HepG2 (cell line): ENCODE results near the gene GABRG3. TPM values are rescaled to one million over a fixed set of nuclear protein-coding genes. Genes with fewer than 3 reads are reported as not detected.

Source experiments
- ATAC-seq: fragments of 200-7000 bp; cut with Tn5 transposase; 3 replicates; pipeline ENCODE4 v1.9.1; 2020; ENCODE audit warnings: mild to moderate bottlenecking, moderate library complexity
- BruUV-seq: library from RNA; stranded (reverse); fragments of 400-500 nt; replicated peaks from 2 replicates; lab custom pipeline; 2021; lab: Mats Ljungman, UMichigan
- CTCF ChIA-PET: fragments of 300-600 bp; formaldehyde crosslinking; extraction: SDS; loops from one replicate; lab custom pipeline; 2021; ENCODE audit warnings: low total read pairs, inconsistent platforms, low intra/inter-chr PET ratio; lab: Yijun Ruan, JAX
- POLR2A ChIA-PET: fragments of 350-600 bp; sonication (Branson Sonifier 250); formaldehyde crosslinking; loops from one replicate; lab custom pipeline; 2020; ENCODE audit warnings: antibody characterized with exemption, inconsistent platforms; lab: Yijun Ruan, JAX
- DNase-seq: peaks from one replicate; pipeline ENCODE4 v3.0.0-alpha.2; 2015; ENCODE audit warnings: low spot score
- FAIRE-seq: peaks from 3 replicates; lab custom pipeline; 2011; peaks lifted over from hg19 to GRCh38; lab: Jason Lieb, UNC
- H2AFZ ChIP-seq: one replicate; pipeline ENCODE4 v1.6.1; 2011; ENCODE audit warnings: low read length, inconsistent platforms
- H3K27ac ChIP-seq: fragments of 300-600 bp; 3 replicates; pipeline ENCODE4 v1.8.0; 2011; ENCODE audit warnings: mixed run types, mild to moderate bottlenecking, mixed read lengths, low read length, inconsistent platforms; ENCODE audit not compliant: insufficient read depth; ENCODE audit errors: extremely low read length
- H3K27me3 ChIP-seq, 2 experiments: fragments of 200-600 bp in 1 of 2; 2 replicates in 1 of 2; 3 replicates in 1 of 2; pipeline versions ENCODE4 v1.6.0 to v1.8.0; 2011; ENCODE audit warnings: low read length in 2 of 2, mild to moderate bottlenecking in 2 of 2, moderate library complexity in 2 of 2, inconsistent platforms in 1 of 2; ENCODE audit not compliant: insufficient read depth in 2 of 2, control insufficient read depth in 1 of 2
- H3K36me3 ChIP-seq, 2 experiments: fragments of 200-600 bp in 1 of 2; replicated peaks in 1 of 2; 2 replicates in 1 of 2; 3 replicates in 1 of 2; pipeline versions ENCODE4 v1.5.1 to v1.8.0; 2011; ENCODE audit warnings: low read length in 2 of 2, inconsistent platforms in 1 of 2; ENCODE audit not compliant: insufficient read depth in 2 of 2, control insufficient read depth in 1 of 2
- H3K4me1 ChIP-seq: 2 replicates; pipeline ENCODE4 v1.5.1; 2012; ENCODE audit warnings: low read length, inconsistent platforms; ENCODE audit not compliant: insufficient read depth
- H3K4me2 ChIP-seq: 2 replicates; pipeline ENCODE4 v1.6.0; 2011; ENCODE audit warnings: low read depth, low read length, inconsistent platforms
- H3K4me3 ChIP-seq, 3 experiments: fragments of 200-600 bp in 1 of 3; sonication (generic), shearing (Covaris generic) in 1 of 3; replicated peaks in 1 of 3; 2 replicates each; pipeline ENCODE4 v1.5.1; 2011 to 2016; ENCODE audit warnings: low read length in 3 of 3, inconsistent platforms in 2 of 3, low read depth in 2 of 3, mild to moderate bottlenecking in 2 of 3, control low read depth in 1 of 3, mixed read lengths in 1 of 3; ENCODE audit not compliant: insufficient read depth in 1 of 3
- H3K79me2 ChIP-seq: one replicate; pipeline ENCODE4 v1.6.1; 2011; ENCODE audit warnings: low read length, inconsistent platforms; ENCODE audit not compliant: insufficient read depth
- H3K9ac ChIP-seq: 2 replicates; pipeline ENCODE4 v1.6.0; 2011; ENCODE audit warnings: mild to moderate bottlenecking, low read depth, low read length, inconsistent platforms; ENCODE audit not compliant: insufficient read depth
- H3K9me3 ChIP-seq: 2 replicates; pipeline ENCODE4 v1.5.1; 2012; ENCODE audit warnings: mild to moderate bottlenecking, low read length
- H4K20me1 ChIP-seq: 2 replicates; pipeline ENCODE4 v1.6.0; 2011; ENCODE audit warnings: inconsistent platforms, mild to moderate bottlenecking, low read length, moderate library complexity; ENCODE audit not compliant: insufficient read depth
- CHD4 ChIP-seq: fragments of 200-600 bp; sonication (generic); IDR thresholded peaks from 2 replicates; pipeline ENCODE4 v1.7.0; 2017; ENCODE audit warnings: mild to moderate bottlenecking, low read length, borderline replicate concordance
- HIVEP1 ChIP-seq: sonication (generic); formaldehyde crosslinking; IDR thresholded peaks from 2 replicates; pipeline ENCODE4 v1.4.0; 2020; ENCODE audit warnings: mild to moderate bottlenecking, missing genetic modification reagents
- MYNN ChIP-seq: sonication (generic); formaldehyde crosslinking; IDR thresholded peaks from 2 replicates; pipeline ENCODE4 v1.4.0; 2020; ENCODE audit warnings: mild to moderate bottlenecking, low read depth, missing genetic modification reagents
- NFKBIZ ChIP-seq: IDR thresholded peaks from 2 replicates; pipeline ENCODE4 v1.6.1; 2018; ENCODE audit warnings: missing genetic modification reagents, missing compliant biosample characterization
- NR2F6 ChIP-seq, 2 experiments: IDR thresholded peaks; 2 replicates each; pipeline ENCODE4 v1.6.1; 2016; ENCODE audit warnings: antibody characterized with exemption in 1 of 2, mild to moderate bottlenecking in 1 of 2
- NRL ChIP-seq: sonication (generic); formaldehyde crosslinking; IDR thresholded peaks from 2 replicates; pipeline ENCODE4 v1.5.0; 2020; ENCODE audit warnings: missing genetic modification reagents, mild to moderate bottlenecking, moderate library complexity, borderline replicate concordance
- POGZ ChIP-seq: sonication (generic); formaldehyde crosslinking; IDR thresholded peaks from 2 replicates; pipeline ENCODE4 v1.4.0; 2020; ENCODE audit warnings: mild to moderate bottlenecking, missing genetic modification reagents
- RFX5 ChIP-seq: IDR thresholded peaks from 2 replicates; pipeline ENCODE4 v1.6.1; 2011; ENCODE audit warnings: low read depth, low read length, improper control_type of control experiment
- SSRP1 ChIP-seq: IDR thresholded peaks from 2 replicates; pipeline ENCODE4 v1.6.1; 2016; ENCODE audit warnings: control low read depth
- U2AF2 ChIP-seq: fragments of 200-400 bp; formaldehyde crosslinking; IDR thresholded peaks from 2 replicates; pipeline ENCODE4 v1.6.1; 2017; ENCODE audit warnings: low read depth, mild to moderate bottlenecking, low read length
- ZKSCAN8 ChIP-seq: IDR thresholded peaks from 2 replicates; pipeline ENCODE4 v1.6.1; 2016; ENCODE audit warnings: borderline replicate concordance, missing genetic modification reagents, missing compliant biosample characterization
- ZNF180 ChIP-seq: sonication (generic); formaldehyde crosslinking; IDR thresholded peaks from 2 replicates; pipeline ENCODE4 v1.4.0; 2020; ENCODE audit warnings: low read depth, missing genetic modification reagents, borderline replicate concordance
- ZNF234 ChIP-seq: sonication (generic); formaldehyde crosslinking; conservative IDR thresholded peaks from 2 replicates; pipeline ENCODE4 v1.5.1; 2020; ENCODE audit warnings: mild to moderate bottlenecking, missing genetic modification reagents
- ZNF296 ChIP-seq: sonication (generic); formaldehyde crosslinking; conservative IDR thresholded peaks from 2 replicates; pipeline ENCODE4 v1.5.0; 2020; ENCODE audit warnings: mild to moderate bottlenecking, missing genetic modification reagents
- ZNF317 ChIP-seq: sonication (generic); formaldehyde crosslinking; IDR thresholded peaks from 2 replicates; pipeline ENCODE4 v1.5.0; 2020; ENCODE audit warnings: mild to moderate bottlenecking, missing genetic modification reagents
- ZNF530 ChIP-seq: sonication (generic); formaldehyde crosslinking; IDR thresholded peaks from 2 replicates; pipeline ENCODE4 v1.5.0; 2020; ENCODE audit warnings: low read depth, mild to moderate bottlenecking, missing genetic modification reagents
- ZNF546 ChIP-seq: sonication (generic); formaldehyde crosslinking; conservative IDR thresholded peaks from 2 replicates; pipeline ENCODE4 v1.8.1; 2023; ENCODE audit warnings: mild to moderate bottlenecking, missing genetic modification reagents
- ZNF768 ChIP-seq: sonication (generic); formaldehyde crosslinking; IDR thresholded peaks from 2 replicates; pipeline ENCODE4 v1.4.0; 2020; ENCODE audit warnings: missing genetic modification reagents
- ZSCAN20 ChIP-seq: sonication (generic); formaldehyde crosslinking; IDR thresholded peaks from 2 replicates; pipeline ENCODE4 v1.4.0; 2020; ENCODE audit warnings: missing genetic modification reagents, mild to moderate bottlenecking, borderline replicate concordance
- WGBS: methylation state at CpG from one replicate; pipeline ENCODE4 v1.1.6; 2017; ENCODE audit warnings: low lambda C conversion rate; 5-methylcytosine and 5-hydroxymethylcytosine counted together
- in situ Hi-C: cut with HindIII; loops from 2 replicates; pipeline ENCODE4 v1.10.0; 2017; ENCODE audit warnings: low pct_unique_long_range_greater_than_20kb; ENCODE audit not compliant: extremely low pct_ligation_motif_present
- intact Hi-C: fragments of 100-400 bp; cut with micrococcal nuclease; formaldehyde crosslinking; loops from one replicate; pipeline ENCODE4 v1.10.0; 2022; ENCODE audit not compliant: unreplicated experiment
- polyA plus RNA-seq, 8 experiments: library from polyadenylated mRNA; depleted of rRNA in 3 of 8; stranded (reverse) in 7 of 8; unstranded in 1 of 8; fragments of >200 nt; fragmentation: Illumina TruSeq in 4 of 8; extraction: Trizol in 4 of 8; gene quantifications; 2 replicates each; pipeline versions ENCODE4 v1.2.1 to v1.2.3, GENCODE V29; 2011 to 2016; ENCODE audit warnings: low read depth in 4 of 8, missing spikeins in 1 of 8, mixed read lengths in 1 of 8; ENCODE audit not compliant: insufficient read depth in 1 of 8
- total RNA-seq, 5 experiments: library from RNA; depleted of rRNA; stranded (reverse); fragments of >200 nt; fragmentation: Illumina TruSeq; extraction: Trizol; gene quantifications; 2 replicates each; pipeline ENCODE4 v1.2.3, GENCODE V29; 2016; ENCODE audit warnings: low read depth in 1 of 5
- TF ChIP-seq, protein P1 (sequence below): sonication (generic); formaldehyde crosslinking; IDR thresholded peaks from 2 replicates; pipeline ENCODE4 v1.4.0; 2020; ENCODE audit warnings: low read depth, missing genetic modification reagents
- TF ChIP-seq, protein P2 (sequence below): fragments of 450-650 bp; IDR thresholded peaks from 2 replicates; pipeline ENCODE4 v1.6.1; 2016

Gene GABRG3
- total and polyA plus RNA-seq, 2 of the 13 experiments (the other 11 are each of a cell fraction or from before 2014, with no cell fraction given) = not detected

DNA sequence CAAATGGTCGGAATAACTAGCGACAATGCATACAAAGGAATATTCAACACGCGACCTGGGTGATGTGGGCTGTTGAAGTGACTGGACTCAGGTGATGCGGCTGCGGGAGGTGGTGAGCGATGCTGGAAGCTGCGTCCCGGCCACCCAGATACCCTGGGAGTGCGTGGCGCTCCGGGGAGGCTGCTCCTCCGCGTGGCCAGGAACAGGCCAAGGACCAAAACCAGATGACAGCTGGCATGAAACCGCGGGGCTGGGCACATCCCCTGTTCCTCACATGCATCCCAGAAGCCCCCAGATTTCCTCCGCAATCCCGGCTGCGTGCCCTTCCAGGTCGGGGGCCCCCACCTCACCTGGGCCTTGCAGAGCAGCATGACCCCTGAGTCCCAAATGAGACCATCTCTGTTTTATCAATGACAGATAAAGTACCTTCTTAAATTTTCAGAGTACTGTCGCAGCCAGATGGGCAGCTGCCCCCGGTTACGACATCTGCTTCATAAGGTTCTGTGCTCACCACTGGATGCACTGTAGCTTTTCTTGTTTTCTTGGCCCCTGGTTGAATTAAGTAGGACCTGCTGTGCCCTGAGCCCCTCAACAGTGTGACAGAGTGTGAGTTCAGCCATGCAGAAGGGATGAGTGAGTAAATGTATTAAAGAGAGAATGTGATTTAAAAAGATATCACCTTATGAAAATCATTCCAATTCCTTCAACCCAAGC lies 278.2 kb downstream of the GABRG3 start (continued):
- TF ChIP-seq, protein P1, sequence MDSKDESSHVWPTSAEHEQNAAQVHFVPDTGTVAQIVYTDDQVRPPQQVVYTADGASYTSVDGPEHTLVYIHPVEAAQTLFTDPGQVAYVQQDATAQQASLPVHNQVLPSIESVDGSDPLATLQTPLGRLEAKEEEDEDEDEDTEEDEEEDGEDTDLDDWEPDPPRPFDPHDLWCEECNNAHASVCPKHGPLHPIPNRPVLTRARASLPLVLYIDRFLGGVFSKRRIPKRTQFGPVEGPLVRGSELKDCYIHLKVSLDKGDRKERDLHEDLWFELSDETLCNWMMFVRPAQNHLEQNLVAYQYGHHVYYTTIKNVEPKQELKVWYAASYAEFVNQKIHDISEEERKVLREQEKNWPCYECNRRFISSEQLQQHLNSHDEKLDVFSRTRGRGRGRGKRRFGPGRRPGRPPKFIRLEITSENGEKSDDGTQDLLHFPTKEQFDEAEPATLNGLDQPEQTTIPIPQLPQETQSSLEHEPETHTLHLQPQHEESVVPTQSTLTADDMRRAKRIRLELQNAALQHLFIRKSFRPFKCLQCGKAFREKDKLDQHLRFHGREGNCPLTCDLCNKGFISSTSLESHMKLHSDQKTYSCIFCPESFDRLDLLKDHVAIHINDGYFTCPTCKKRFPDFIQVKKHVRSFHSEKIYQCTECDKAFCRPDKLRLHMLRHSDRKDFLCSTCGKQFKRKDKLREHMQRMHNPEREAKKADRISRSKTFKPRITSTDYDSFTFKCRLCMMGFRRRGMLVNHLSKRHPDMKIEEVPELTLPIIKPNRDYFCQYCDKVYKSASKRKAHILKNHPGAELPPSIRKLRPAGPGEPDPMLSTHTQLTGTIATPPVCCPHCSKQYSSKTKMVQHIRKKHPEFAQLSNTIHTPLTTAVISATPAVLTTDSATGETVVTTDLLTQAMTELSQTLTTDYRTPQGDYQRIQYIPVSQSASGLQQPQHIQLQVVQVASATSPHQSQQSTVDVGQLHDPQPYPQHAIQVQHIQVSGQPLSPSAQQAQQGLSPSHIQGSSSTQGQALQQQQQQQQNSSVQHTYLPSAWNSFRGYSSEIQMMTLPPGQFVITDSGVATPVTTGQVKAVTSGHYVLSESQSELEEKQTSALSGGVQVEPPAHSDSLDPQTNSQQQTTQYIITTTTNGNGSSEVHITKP (CRISPR knock-in tag) = no peak
- no peak for TF ChIP-seq ZNF180
- no peak for TF ChIP-seq ZKSCAN8 (CRISPR knock-in tag)
- no peak for TF ChIP-seq SSRP1 (CRISPR knock-in tag)
- TF ChIP-seq RFX5 = no peak
- no peak for TF ChIP-seq ZSCAN20 (CRISPR knock-in tag)
- TF ChIP-seq ZNF546 (CRISPR knock-in tag) = no peak
- TF ChIP-seq POGZ (CRISPR knock-in tag) = no peak
- TF ChIP-seq, all 625 proteins: peak for 0

DNA sequence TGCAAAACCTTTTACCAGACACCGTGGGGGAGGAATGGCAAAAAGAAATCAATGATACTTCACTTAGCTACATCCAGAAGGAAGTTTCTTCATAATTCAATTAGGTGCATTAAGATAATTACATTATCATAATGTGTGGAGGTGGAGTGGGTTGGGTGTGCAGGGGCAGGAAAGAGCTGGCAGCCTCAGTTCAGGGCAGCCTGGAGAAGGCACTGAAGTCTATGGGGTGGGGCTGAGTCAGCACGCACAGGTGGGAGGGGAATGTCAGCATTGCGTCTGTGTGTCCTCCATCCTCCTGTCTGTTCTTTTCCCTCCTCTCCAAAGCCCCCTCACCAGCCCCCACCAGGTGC lies 278.8 kb downstream of the GABRG3 start:
- Histone ChIP-seq H3K4me2 (no peak overlapping the region), H3K4me3 (no peak overlapping the region), H3K9me3 (no peaks in the 10 kb centered on the region), H3K79me2 (no peaks in the 10 kb centered on the region), H3K9ac (no peak overlapping the region), H3K27me3 (peaks cover 1 to 18% of the 10 kb centered on the region in 2 experiments; a peak in 3 of 5 replicates), H3K36me3 (no peaks in the 10 kb centered on the region), H4K20me1 (no peaks in the 10 kb centered on the region), H3K4me1 (no peaks in the 10 kb centered on the region), H2AFZ (no peak overlapping the region), H3K27ac (no peak overlapping the region)
- intact Hi-C loops = no loop called here
- ATAC-seq = no peak
- no peak for DNase-seq
- FAIRE-seq = no peak
- in situ Hi-C loops = no loop called here
- CTCF ChIA-PET = no interaction called here
- POLR2A ChIA-PET = no interaction called here
- 0% methylated on average over 3 of the region's 3 CpGs for WGBS
- BruUV-seq = no TSS peak
- TF ChIP-seq NRL (CRISPR knock-in tag) (no peak), ZNF296 (CRISPR knock-in tag) (no peak), ZNF530 (CRISPR knock-in tag) (no peak), MYNN (CRISPR knock-in tag) (no peak), HIVEP1 (CRISPR knock-in tag) (no peak), U2AF2 (no peak), ZNF234 (CRISPR knock-in tag) (no peak), CHD4 (no peak), ZNF768 (CRISPR knock-in tag) (no peak), ZNF317 (no peak), NFKBIZ (CRISPR knock-in tag) (no peak), NR2F6 (IDR thresholded peaks at IDR 0.05) (no peak), NR2F6 (CRISPR knock-in tag; IDR thresholded peaks at IDR 0.05) (no peak)
- TF ChIP-seq, protein P2, sequence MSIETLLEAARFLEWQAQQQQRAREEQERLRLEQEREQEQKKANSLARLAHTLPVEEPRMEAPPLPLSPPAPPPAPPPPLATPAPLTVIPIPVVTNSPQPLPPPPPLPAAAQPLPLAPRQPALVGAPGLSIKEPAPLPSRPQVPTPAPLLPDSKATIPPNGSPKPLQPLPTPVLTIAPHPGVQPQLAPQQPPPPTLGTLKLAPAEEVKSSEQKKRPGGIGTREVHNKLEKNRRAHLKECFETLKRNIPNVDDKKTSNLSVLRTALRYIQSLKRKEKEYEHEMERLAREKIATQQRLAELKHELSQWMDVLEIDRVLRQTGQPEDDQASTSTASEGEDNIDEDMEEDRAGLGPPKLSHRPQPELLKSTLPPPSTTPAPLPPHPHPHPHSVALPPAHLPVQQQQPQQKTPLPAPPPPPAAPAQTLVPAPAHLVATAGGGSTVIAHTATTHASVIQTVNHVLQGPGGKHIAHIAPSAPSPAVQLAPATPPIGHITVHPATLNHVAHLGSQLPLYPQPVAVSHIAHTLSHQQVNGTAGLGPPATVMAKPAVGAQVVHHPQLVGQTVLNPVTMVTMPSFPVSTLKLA = no peak
